Measurements from ENCODE around the gene PIEZO2.

DNA sequence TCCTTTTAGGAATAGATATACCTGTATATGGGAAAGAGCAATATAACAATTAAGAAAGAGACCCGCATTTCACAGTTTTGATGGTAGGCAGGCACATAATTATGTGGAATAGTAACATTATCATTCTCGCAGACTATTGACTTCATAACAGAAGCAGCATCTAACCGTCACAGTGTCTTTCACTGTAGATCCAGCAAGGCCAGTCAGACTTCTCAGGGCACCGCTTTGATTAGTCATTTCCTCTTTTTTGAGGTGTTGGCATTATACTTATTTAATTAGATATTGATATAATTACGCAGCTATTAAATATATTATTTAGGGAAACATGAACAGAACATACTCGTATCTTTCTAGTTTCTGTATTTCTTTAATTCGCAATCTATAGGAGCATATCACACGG, 447.2 kb downstream of the PIEZO2 start:
- TF ChIP-seq ZNF138 (CRISPR knock-in tag; conservative IDR thresholded peaks at IDR 0.05) = no peak
- TF ChIP-seq, protein P1, sequence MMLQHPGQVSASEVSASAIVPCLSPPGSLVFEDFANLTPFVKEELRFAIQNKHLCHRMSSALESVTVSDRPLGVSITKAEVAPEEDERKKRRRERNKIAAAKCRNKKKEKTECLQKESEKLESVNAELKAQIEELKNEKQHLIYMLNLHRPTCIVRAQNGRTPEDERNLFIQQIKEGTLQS (CRISPR knock-in tag; conservative IDR thresholded peaks at IDR 0.05) = no peak
- TF ChIP-seq, protein P2, sequence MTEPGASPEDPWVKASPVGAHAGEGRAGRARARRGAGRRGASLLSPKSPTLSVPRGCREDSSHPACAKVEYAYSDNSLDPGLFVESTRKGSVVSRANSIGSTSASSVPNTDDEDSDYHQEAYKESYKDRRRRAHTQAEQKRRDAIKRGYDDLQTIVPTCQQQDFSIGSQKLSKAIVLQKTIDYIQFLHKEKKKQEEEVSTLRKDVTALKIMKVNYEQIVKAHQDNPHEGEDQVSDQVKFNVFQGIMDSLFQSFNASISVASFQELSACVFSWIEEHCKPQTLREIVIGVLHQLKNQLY (CRISPR knock-in tag; IDR thresholded peaks at IDR 0.05) = no peak
- TF ChIP-seq CTCF (IDR thresholded peaks at IDR 0.05) = no peak
- TF ChIP-seq, protein P3, sequence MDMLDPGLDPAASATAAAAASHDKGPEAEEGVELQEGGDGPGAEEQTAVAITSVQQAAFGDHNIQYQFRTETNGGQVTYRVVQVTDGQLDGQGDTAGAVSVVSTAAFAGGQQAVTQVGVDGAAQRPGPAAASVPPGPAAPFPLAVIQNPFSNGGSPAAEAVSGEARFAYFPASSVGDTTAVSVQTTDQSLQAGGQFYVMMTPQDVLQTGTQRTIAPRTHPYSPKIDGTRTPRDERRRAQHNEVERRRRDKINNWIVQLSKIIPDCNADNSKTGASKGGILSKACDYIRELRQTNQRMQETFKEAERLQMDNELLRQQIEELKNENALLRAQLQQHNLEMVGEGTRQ (CRISPR knock-in tag; IDR thresholded peaks at IDR 0.05) = no peak
- TF ChIP-seq STAT6 (CRISPR knock-in tag; conservative IDR thresholded peaks at IDR 0.05; ENCODE audit: low read depth) = no peak
- no peak for TF ChIP-seq SOX15 (CRISPR knock-in tag; IDR thresholded peaks at IDR 0.05)
- no peak for TF ChIP-seq NR3C1 (CRISPR knock-in tag; conservative IDR thresholded peaks at IDR 0.05; ENCODE audit: low read depth)
- TF ChIP-seq, protein P4, sequence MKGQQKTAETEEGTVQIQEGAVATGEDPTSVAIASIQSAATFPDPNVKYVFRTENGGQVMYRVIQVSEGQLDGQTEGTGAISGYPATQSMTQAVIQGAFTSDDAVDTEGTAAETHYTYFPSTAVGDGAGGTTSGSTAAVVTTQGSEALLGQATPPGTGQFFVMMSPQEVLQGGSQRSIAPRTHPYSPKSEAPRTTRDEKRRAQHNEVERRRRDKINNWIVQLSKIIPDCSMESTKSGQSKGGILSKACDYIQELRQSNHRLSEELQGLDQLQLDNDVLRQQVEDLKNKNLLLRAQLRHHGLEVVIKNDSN (CRISPR knock-in tag; IDR thresholded peaks at IDR 0.05) = no peak
- no peak for TF ChIP-seq SP1 (CRISPR knock-in tag; conservative IDR thresholded peaks at IDR 0.05)
- no peak for TF ChIP-seq NR1H2 (CRISPR knock-in tag; IDR thresholded peaks at IDR 0.05)
- TF ChIP-seq GTF2I (CRISPR knock-in tag; conservative IDR thresholded peaks at IDR 0.05) = no peak
